ENCODE measurements around the gene ZBTB46.
A peak's percentile ranks its signal among the peaks of the same experiment; 100 is the strongest.

ZBTB46 gene

DNA sequence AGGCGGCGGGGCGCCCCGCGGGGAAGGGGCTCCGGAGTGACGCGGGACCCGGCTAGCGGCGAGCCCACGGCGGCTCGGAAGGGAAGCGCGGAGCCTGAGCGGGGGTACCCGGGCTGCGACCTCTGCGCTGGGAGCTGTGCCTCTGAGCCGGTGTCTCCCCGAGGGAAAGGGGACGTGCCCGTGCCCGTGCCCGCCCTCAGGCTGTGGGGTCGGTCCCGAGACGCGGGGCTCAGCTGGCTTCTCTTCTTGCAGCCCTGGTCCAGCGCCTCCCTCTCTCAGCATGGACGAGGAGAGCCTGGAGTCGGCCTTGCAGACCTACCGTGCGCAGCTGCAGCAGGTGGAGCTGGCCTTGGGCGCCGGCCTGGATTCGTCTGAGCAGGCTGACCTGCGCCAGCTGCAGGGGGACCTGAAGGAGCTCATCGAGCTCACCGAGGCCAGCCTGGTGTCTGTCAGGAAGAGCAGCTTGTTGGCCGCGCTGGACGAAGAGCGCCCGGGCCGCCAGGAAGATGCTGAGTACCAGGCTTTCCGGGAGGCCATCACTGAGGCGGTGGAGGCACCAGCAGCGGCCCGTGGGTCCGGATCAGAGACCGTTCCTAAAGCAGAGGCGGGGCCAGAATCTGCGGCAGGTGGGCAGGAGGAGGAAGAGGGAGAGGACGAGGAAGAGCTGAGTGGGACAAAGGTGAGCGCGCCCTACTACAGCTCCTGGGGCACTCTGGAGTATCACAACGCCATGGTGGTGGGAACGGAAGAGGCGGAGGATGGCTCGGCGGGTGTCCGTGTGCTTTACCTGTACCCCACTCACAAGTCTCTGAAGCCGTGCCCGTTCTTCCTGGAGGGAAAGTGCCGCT is 122.5 kb downstream of the ZBTB46 start:
- no peak for DNase-seq (ENCODE audit: extremely low read depth, low read depth)
- no peak for TF ChIP-seq CTCF (IDR thresholded peaks at IDR 0.05; ENCODE audit: low read depth, low read length)

DNA sequence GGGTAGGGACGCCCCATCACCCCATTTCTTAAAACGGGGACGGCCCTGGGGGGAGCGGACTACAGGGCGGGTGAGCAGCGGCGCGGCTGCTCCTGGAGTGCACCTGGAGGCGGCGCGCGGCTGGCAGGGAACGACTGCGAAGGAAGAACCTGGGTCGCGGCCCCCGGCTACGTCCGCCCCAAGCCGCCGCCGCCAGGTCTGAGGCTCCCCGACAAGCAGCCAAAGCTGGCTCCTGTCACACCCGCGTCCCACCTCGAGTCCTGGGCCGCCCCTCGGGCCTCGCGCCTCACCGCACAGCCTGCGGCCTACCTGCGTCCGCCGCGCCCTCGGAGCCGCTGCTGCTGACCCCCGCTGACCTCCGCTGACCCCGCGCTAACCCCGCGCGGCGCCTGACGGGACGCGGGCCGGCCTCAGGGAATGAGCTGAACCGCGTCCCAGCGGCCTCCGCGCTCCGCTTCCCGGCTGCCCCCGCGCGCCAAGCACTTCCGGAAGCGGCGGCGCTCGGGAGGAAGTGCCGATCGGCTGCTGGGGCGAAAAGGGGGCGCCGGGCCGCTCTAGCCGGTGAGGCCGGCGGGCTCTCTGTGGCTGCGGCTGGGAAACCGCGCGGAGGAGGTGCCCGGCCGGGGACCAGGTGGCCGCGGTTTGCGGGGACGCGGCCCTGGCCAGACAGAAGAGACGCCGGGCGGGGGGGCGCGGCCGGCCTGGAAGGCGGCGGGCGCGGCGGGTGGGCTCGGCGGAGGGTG is 123.3 kb downstream of the ZBTB46 start, which contains the start of the genes ARFRP1 and ZGPAT:
Gene ARFRP1, minus strand, starts transcription at position 419 of the 743 bp plus-strand sequence. CDS start 885 bp downstream, outside the sequence.
Gene ZGPAT, plus strand, starts transcription at position 482 of the 743 bp plus-strand sequence. CDS start 542 bp downstream, outside the sequence.
- DNase-seq (ENCODE audit: extremely low read depth, low read depth), result peak; percentile 56
- no peak for TF ChIP-seq CTCF (IDR thresholded peaks at IDR 0.05; ENCODE audit: low read depth, low read length)

DNA sequence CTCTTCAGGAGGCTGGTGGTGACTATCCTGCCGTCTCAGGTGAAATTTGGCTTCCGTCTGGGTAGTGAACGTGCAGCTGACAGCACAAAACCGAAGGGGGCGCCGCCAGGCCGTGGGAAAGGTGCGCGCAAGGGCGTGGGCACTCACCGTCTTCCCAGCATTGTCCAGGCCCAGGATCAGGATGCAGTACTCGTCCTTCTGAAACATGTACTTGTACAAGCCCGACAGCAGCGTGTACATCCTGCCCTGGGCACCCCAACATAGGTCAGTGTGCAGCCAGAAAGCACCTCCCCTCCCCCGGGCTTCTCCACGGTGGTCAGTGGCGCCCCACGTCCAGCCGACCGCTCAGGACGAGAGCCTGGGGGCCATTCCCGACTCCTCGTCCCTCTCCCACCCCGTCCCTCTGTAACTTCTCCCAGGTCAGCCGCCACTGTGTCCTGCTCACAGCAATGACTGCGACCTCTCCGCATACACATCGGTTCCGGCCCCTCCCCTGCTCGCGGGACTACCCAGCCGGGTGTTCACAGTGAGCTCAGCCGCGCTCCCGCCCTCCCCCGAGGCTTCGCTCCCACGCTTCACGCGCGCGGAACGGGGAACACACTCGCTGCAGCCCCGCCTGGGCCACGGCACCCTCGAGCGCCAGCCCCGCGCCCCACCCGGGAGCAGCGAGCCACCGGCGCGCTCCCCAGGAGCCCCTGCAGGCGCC is 124.1 kb downstream of the ZBTB46 start:
- TF ChIP-seq CTCF (IDR thresholded peaks at IDR 0.05; ENCODE audit: low read depth, low read length), result peak; percentile 14
- no peak for DNase-seq (ENCODE audit: extremely low read depth, low read depth)

DNA sequence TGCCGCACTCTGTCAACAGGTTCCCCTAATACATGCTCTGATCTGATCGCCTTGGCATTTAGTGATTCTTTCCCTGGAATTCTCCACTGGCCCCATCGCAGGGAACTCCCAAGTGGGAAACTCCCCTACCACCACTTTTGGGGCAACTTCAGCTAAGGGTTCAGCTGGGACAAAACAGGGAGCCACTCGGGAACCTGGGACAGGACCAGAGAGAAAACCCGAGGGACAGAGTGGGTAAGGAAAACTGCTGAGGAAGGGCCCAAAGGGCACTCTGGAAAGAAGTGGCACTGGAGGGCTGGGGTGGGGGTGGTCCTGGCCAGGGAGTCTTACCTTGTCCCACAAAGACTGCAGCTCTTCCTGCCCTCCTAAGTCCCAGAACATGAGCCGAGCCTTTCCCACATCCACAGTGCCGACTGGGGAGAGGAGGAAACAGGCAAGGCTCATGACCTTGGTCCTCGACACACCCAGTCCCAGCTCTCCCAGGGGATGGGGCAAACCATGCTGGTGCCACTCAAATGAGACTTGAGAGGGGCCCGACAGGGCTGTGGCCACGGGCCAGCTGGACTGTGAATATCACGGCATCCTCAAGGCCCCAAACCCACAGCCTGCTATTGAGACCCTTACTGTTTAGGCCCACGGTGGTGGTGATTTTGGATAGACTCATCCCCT is 124.9 kb downstream of the ZBTB46 start:
- no peak for TF ChIP-seq CTCF (IDR thresholded peaks at IDR 0.05; ENCODE audit: low read depth, low read length)
- no peak for DNase-seq (ENCODE audit: extremely low read depth, low read depth)

- no peak for DNase-seq (ENCODE audit: extremely low read depth, low read depth)
- no peak for TF ChIP-seq CTCF (IDR thresholded peaks at IDR 0.05; ENCODE audit: low read depth, low read length)
Measured at GRCh38 chr20:63705232-63706026, 125.6 kb downstream of the ZBTB46 start.

DNA sequence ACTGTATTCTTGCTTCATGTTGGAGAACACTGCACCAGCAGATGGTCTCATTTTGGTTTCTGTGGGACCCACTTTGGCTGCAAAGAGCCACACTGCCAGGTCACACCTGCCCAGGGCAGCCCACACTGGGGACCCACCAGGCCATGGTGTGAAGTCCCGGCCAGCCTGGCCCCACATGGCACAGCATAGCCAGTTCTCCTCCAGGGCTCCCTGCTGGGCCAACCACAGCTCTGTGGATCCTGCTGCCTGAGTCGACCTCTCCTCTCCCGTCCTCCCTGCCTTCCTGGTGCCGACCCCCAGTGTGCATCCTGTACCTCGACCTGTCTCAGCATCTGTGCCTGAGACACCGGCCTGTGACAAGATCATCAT is 126.3 kb downstream of the ZBTB46 start:
- no peak for DNase-seq (ENCODE audit: extremely low read depth, low read depth)
- no peak for TF ChIP-seq CTCF (IDR thresholded peaks at IDR 0.05; ENCODE audit: low read depth, low read length)

Data from AG09319 (cell line).